ENCODE results near the gene ZXDC.
A peak's percentile ranks its signal among the peaks of the same experiment; 100 is the strongest.

ZXDC gene

GRCh38 chr3:126392246-126392645, 83.4 kb downstream of the ZXDC start:
- TF ChIP-seq ZFX (IDR thresholded peaks at IDR 0.05; ENCODE audit: borderline replicate concordance): no peak
- TF ChIP-seq CTCF (IDR thresholded peaks at IDR 0.05): no peak
- no peak overlapping the region for H3K27ac ChIP-seq

- H3K27ac ChIP-seq: no peak overlapping the region
- TF ChIP-seq ZFX (IDR thresholded peaks at IDR 0.05; ENCODE audit: borderline replicate concordance) (no peak), CTCF (IDR thresholded peaks at IDR 0.05) (no peak)
Measured at GRCh38 chr3:126391631-126392030, 84.1 kb downstream of the ZXDC start.

- TF ChIP-seq CTCF (IDR thresholded peaks at IDR 0.05) (no peak), ZFX (IDR thresholded peaks at IDR 0.05; ENCODE audit: borderline replicate concordance) (no peak)
Measured at GRCh38 chr3:126390751-126391150, 84.9 kb downstream of the ZXDC start.

GRCh38 chr3:126390201-126390600, 85.5 kb downstream of the ZXDC start:
- H3K27ac ChIP-seq: no peak overlapping the region
- TF ChIP-seq ZFX (IDR thresholded peaks at IDR 0.05; ENCODE audit: borderline replicate concordance): no peak
- no peak for TF ChIP-seq CTCF (IDR thresholded peaks at IDR 0.05)

More at GRCh38 chr3:126390751-126391150, 84.9 kb downstream of the ZXDC start:
- no peak overlapping the region for H3K27ac ChIP-seq

GRCh38 chr3:126389794-126390146, 85.9 kb downstream of the ZXDC start:
- no peak for TF ChIP-seq ZFX (IDR thresholded peaks at IDR 0.05; ENCODE audit: borderline replicate concordance)
- TF ChIP-seq CTCF (IDR thresholded peaks at IDR 0.05): no peak
- H3K27ac ChIP-seq: no peak overlapping the region

GRCh38 chr3:126389112-126389793, 86.4 kb downstream of the ZXDC start:
- no peak overlapping the region for H3K27ac ChIP-seq
- TF ChIP-seq CTCF (IDR thresholded peaks at IDR 0.05) (peak; percentile 98), ZFX (IDR thresholded peaks at IDR 0.05; ENCODE audit: borderline replicate concordance) (no peak)

Measured in 22Rv1 (cell line).